Stimulated activated CD4-positive, alpha-beta T cell treated with anti-CD3 and anti-CD28 coated beads, Interleukin-2, amount 100 ng/mL, for 4 hours (primary cell): ENCODE measurements around the gene COL15A1.

ENCODE experiments used
- DNase-seq: peaks from one replicate; pipeline ENCODE4 v3.0.0-alpha.2; 2020; ENCODE audit warnings: low read depth

Gene COL15A1

DNA sequence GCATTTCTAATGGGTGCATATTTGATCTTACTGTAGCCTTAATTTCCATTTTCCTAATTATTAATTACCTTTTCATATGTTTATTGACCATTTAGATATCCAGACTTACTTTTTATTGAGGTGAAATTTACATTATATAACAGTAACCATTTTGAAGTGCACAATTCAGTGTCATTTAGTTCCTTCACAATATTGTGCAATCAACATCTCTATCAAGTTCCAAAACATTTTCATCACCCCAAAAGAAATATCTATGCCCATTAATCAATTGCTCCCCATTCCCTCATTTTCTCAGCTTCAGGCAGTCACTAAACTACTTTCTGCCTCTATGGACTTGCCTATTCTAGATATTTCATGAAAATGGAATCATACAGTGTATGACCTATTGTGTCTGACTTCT lies 5.9 kb downstream of the COL15A1 start:
- DNase-seq = no peak

DNA sequence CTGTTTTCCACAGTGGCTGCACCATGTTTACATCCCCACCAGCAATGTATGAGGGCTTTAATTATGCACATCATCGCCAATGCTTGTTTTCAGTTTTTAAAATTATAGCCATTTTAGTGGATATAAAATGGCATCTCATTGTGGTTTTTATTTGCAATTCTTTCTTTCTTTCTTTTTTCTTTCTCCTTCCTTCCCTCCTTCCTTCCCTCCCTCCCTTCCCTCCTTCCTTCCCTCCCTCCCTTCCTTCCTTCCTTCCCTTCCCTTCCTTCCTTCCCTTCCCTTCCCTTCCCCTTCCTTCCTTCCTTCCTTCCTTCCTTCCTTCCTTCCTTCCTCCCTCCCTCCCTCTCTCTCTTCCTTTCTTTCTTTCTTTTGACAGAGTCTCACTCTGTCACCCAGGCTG lies 6.6 kb downstream of the COL15A1 start:
- DNase-seq = no peak

DNA sequence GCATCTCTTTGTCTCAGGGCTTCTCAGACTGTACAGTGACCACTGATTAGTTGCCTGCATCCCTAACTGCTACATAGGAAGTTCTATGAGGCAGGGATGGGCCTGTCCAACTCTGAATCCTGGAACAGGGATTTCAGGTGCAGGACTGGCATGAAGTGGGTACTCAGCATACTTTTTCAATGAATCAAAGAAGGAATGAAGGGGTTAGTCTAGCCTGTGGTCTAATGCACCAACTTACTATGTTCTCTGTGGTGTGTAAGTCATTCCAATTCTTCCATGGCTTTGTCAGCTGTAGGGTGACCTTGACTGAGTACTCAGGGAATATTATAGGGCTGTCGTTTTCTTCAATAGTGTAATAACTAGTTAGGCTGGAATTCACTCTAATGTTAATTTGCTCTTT lies 8.3 kb downstream of the COL15A1 start:
- no peak for DNase-seq

DNA sequence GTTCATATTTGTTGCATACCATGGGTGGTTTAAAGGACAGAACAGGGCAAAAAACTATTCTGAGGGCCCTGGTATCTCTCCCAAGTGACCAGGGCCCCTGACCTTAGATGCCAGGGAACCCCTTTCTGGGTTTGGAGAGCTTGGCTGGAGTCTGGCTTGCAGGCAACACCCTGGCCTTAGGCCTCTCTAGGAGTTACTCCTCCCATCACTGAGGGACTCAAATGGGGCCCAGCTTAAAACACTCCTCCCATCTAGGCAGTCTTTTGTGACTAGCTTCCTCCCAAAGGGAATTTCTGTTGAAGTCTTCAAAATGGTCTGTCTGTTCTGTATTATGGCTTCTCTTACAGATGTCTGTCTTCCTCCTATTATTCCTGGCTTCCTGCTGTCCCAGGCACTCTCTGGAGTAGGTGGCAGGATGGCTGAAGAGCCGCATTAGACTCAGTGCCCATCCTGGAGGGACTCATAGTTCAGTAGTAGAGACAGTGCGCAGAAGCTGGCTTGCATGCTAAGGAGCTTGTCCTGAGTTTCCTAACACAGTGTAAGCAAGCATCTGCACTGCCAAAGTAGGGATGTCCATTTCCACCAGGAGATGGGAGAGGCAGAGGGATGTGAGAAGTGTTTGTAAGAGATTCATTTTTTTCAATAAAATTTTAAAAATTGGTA lies 10.0 kb downstream of the COL15A1 start:
- no peak for DNase-seq

DNA sequence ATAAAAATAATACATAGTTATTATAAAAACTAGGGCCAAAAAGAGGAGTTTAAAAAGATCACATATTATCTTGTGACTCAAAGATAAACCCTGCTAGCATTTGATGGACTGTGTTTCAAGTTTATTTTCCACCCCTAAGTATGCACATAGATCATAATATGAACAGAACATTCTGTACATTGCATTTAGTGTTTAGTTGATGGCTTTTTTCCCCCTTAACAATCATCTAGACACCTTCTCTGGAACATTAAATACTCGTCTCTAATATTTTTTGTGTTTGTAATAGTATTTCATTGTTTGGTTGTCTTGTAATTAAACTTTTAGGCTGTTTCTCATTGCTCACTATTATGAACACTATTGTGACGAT lies 10.5 kb downstream of the COL15A1 start:
- DNase-seq = no peak

DNA sequence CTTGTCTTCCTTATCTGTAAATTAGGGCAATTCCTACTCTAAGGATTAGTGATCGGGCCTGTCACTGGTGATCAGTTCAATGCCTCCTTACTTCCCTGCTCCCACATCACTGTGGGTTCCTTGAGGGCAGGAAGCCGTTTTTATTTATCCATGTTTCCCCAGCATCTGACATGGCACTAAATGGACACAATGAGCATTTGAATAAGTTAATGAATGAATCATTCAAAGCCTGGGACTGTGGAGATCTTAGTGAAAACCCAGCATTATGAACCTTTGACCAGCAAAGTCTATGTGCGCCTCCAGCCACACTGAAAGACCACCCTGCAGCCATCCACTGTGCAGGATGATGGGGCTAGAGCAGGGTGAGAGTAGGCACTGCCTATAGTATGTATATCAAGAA lies 11.6 kb downstream of the COL15A1 start:
- no peak for DNase-seq

DNA sequence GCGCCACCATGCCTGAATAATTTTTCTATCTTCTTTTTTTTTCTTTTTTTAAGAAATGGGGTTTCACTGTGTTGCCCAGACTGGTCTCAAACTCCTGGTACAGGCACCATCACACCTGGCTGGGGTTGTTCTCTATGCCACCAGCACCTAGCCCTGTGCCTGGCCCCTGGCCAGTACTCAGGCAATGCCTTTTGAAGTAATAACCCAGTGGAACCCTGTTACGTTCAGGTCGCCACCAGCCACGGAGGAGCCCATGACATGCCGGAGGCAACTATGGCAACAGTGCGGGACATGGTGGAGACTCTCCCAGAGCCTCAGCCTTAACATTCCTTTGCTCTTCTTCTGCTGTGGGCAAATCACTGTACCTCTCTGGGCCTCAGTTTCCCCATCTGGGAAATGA lies 14.1 kb downstream of the COL15A1 start:
- DNase-seq = no peak

DNA sequence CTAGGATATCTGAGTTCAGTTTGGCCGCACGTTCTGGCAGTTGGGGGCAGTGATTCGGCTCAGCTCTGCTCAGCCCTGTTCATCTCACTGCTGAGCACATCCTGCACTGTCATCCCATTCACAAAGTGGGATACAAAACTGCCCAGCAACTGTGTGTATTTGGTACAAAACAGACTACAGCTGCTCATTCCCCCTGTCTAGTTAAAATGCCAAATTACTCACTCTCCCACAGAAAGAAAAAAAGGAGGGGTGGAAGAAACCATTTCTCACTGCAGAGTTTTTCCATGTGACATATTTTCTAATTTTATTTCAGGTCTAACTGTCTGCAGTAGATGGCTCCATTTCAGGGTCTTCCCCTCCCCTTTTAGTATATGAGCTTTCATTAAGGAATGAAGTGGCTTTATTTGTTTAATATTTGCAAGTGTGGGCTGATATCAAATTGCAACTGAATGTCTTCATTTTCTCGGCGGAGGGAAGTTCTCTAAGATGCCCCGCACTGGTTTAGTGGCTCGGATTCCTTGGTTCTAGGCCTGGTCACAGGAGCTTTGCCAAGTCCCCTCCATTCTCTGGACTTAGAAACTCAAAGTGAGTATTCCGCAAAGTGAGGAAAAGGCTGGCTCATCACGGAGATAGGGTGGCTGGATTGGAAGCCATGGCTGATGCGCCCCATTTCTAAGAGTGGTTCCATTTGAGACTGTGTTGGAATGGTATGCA lies 14.7 kb downstream of the COL15A1 start:
- DNase-seq = no peak

DNA sequence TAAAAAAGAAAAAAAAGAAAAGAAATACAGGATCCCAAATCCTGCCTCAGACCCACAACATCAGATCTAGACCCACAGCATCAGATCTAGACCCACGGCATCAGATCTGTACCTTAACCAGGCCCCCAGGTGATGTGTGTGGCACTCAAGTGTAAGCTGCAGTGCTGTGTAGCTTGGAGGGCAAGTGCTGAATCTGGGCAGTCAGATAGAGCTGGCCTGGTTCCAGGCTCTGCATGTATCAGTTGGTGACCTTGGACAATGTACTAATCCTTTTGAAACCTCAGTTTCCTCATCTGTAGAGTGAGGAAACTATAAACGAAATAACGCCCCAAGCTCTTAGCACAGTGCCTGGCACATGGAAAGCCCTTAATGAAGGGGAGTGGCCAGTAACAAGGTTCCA lies 16.7 kb downstream of the COL15A1 start:
- DNase-seq = no peak

DNA sequence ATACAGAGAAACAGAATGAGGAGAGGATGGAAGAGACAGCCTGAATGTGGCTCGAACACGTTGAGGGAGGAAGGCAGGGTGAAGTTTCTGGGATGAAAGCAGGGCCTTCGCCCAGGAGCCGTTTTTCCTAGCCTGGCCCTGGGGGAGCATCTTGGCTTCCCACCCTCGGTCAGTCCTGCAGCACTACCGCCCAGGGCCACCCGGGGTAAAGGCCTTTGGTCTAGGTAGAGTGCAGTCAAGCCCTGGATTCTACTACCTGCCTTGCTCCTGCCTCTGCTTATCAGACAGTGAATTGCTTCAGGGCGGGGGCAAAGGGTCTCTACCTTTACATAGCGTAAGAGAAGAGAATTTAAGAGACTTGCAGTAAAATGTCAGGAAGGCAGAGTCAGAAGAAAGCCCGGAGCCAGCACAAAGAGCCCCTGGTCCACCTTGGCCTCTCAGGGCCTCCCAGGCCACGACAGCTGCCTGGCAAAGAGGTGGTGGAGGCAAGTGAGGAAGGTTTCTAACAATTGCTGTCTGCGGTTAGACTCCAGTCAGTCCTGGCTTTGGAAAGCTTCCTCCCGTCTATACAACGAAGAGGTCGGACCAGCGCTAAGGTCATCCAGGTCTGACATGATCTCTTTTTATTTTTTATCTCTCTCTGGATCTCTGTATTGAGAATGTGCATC lies 17.9 kb downstream of the COL15A1 start:
- DNase-seq = no peak

DNA sequence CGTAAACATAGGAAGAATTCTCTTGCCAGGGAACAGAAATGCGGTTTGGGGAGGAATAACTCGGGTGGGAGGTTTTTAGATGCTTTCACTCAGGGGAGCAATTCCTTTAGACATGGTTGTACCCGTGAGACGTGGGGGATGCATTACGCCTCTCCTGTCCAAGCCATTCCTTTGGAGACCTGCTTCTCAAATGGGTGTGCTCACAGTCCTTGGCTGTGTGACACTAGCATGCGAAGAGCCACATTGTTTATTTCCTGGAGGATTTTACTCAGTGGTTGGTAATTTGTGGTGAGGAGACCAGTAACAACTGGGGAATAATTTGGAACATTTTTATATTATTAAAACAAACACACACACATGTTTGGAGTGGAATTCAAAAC lies 18.5 kb downstream of the COL15A1 start:
- DNase-seq = no peak

DNA sequence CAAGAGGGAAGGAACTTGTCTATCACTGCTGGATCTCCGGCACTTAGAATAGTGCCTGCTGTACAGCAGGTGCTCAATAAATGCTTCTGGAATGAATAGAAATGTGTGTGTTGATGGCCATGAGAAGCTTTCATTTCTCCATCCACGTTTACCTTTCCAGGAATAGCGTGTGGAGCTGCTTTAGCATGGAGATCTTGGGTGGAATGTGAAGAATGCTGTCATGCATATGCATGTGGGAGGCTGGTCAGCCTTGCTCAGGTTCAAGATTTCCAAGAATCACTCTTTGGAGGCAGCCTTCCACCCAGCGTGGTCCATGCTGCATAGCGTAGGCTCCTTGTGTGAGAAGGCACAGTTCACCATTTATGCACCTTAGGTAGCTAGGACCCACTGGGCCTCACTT lies 19.2 kb downstream of the COL15A1 start:
- no peak for DNase-seq

DNA sequence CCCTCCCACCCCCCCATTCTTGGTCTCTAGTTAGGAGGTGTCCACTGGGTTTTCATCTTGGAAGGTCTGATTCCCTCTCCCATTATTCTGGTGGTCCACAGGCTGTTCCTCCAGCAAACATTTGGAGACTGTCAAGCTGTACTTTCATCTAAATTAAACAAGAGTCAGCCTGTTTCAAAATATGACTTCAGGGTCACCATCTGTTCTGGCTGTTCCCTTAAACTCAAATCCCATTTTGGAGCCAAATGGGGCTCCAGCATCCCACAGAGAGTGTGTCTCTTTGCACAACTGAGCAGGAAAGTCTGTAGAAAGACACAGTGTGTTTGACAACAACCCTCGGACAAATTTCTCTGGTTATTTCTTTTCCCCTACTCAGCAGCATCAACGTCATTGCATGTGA lies 20.5 kb downstream of the COL15A1 start:
- DNase-seq = no peak

DNA sequence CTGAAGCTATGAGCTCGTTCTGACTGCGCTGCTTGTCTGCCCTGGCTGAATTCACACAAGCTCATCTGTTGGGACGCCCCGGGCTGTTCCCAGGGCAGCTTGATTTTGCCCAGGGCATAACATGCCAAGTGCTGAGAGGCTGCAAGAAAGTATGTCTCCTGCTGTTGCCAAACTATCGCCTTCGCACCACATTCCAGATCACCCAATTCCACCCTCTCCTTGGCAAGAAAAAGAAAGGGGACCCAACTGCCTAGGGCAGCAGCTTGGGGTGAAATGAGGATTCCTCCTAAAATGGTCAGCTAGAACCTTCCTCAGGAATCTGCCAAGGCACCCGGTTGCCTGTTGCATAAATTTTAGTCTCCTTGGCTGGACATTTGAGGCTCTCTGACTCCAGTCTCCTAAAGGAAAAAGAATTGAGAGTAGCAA lies 21.2 kb downstream of the COL15A1 start:
- DNase-seq = no peak

DNA sequence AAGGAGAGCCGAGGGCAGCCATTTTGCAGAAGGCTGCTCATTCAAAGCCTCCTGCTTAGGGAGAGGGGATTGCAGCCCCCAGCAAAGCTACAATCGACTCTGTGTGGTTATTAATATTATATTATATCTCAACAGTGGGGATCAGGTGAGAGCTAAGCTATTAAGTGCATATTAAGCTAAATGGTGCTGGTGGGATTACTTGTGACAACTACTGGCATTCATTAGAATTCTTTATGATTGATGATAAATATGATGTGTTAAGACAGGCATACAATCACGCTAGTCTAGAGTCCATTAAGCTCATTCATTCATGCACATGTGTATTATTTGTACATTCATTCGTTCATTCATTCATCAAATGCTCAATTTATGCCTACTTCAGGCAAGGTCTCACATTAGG lies 23.0 kb downstream of the COL15A1 start:
- DNase-seq = no peak

DNA sequence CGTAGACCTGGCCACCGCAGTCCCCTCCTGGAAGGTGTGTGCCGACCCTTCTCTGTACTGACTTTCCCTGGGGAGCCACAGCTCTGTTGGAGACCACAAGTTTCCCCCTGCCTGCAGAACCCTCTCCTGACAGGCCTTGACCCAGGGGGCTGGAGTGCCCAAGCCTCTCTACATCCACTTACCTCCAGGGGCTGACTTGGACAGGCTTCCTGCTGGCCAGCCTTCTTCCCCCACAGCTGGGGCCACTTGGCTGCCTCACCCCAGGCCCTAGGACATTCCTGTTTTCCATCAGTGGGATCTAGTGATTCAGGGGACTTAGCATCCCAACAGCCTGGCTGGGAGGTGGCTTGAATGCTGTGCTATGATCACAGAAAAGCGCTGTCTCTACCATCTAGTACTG lies 23.6 kb downstream of the COL15A1 start:
- DNase-seq = no peak

DNA sequence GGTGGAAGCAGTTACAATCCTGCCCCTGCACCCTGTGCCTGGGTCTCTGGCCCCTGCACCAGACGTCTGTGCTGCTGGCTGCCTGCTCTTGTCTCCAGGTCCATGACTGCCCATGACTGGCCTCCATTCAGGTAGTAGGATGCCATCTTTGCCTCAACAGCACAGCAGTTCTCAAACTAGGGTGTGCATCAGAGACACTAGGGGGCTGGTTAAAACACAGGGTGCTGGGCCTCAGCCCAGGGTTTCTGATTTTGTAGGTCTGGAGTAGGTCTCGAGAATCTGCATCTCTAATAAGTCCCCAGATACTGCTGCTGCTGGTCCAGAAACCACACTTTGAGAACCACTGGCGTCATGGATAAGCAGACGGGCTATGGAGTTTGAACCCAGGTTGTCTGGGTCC lies 24.0 kb downstream of the COL15A1 start:
- DNase-seq = no peak

DNA sequence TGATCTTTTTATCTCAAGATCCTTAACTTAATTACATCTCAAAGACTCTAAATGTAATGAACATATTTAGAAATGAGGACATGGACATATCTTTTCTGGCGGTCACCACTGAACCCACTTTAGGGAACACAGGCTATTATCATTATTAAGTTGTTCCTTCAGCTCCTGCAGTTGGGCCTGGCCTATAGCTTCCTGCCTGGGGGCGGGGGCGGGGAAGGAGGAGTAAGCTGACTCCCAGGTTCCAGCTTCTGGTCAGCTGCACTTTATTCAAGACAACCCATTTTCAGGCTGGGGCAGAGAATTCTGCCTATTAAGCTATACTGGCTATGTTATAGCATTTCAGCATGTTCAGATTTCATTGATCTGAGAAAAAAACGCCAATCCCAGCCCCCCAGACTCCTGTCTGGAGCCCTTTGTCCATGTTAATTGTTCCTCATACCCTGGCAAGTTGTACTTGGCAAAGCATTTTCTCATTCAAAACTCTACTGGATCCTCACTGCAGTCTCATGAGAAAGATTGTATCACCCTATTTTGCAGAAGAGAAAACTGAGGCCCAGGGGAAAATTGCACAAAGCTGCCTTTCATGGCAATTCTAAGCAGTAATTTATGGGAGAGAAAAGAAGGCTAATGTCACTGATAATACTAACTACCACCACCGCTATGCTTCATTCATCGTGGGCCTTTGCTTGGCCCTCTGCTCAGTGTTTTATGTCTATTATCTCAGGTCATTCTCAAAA lies 25.1 kb downstream of the COL15A1 start:
- no peak for DNase-seq

DNA sequence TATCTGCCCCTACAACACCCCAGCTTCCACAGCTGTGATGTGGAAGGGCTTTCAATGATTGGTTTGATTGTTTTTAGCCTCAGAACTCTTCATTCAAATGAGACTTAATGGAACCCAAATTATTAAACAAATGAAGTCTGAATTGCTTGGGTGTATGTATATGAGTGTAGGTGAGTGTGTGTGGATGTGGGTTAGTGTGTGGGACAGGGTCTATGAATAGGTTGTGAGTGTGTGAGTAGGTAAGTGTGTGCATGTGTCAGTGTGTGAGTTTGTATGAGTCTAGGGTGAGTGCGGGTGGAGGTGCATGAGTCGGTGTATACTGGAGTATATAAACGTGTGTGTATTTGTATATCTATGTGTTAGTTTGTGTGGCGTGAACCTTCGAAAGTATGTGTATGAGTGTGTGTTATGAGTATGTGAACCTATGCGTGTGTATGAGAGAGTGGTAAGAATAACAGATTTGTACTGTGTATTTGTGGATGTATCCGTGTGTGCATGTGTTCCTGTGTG lies 26.9 kb downstream of the COL15A1 start:
- no peak for DNase-seq

DNA sequence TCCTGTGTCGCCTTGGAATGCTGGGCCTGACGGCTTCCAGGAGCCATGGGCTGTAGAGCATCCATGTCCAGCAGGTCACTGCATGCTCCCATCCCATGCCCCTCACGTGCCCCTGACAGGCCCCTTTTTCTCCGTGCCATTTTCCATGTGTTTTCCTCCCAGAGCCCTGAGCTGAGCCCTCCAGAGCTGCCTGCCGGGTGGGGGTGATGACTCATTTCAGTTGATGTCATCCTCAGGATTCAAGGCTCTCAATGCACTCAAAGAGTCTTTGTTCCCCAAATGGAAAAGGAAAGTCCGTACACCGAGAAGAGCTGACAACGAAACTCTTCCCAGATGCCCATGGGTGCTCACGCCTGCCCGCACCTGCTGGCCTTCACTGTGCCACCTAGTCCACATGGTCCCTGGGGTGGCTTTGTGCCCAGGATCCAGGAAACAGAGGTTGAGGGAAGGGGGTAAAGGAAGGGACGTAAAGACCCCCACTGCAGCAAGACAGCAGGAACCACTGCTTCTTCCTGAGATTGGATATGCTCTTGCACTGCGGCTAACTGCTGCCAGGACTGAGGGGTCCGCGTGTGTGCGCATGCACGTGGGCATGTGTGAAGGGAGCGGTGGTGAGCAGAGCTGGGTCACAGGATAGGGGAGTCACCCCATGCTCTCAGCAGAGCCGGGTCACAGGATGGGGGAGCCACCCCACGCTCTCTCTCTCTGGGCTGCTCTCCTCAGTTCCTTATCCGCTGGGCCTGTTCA lies 27.6 kb downstream of the COL15A1 start:
- DNase-seq = no peak

DNA sequence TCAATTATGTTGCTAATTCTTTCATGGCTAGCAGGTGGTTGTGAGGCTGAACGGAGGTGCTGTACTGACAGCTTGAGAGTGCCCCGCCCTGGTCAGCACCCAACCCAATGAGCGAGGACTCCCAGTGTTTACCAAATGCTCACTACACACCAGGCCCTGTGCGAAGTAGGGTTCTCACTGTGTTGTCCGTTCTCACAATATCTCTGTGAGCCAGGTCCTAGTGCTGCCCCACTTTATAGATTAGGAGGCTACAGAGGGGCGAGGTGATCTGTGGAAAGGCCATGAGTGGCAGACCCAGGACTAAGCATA lies 28.2 kb downstream of the COL15A1 start:
- DNase-seq = no peak

DNA sequence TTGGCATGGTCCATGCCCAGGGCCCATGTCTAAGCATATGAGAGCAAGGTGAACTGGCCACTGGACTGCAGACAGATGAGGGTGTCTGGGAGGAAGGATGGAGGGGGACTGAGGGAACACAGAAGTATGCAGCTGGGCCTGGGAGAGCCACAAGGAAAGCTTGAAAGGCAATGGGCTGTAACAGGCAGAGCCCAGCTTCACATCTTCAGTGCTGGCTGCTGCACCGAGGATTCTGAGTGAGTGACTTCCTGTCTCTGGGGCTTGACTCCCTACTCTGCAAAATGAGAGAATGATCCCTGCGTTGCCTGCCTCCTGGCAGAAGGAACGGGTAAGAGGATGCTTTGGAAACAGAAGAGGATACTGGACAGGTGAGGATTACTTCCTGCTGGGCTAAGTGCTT lies 29.0 kb downstream of the COL15A1 start:
- no peak for DNase-seq
